GM04504 (cell line): ENCODE data around the gene PTBP1.

Source experiments
- DNase-seq: peaks from one replicate; pipeline ENCODE4 v3.0.0-alpha.2; 2012; ENCODE audit warnings: low read depth

The PTBP1 gene

GRCh38 chr19:797528-798414, 519 bp downstream of the PTBP1 start:
- DNase-seq = peak; percentile 79

GRCh38 chr19:798415-799075, 1.3 kb downstream of the PTBP1 start:
- DNase-seq = no peak

- DNase-seq = no peak
Measured at GRCh38 chr19:799076-799881, 2.0 kb downstream of the PTBP1 start.

GRCh38 chr19:800360-801029, 3.2 kb downstream of the PTBP1 start:
- no peak for DNase-seq

GRCh38 chr19:801030-801860, 4.0 kb downstream of the PTBP1 start:
- no peak for DNase-seq

GRCh38 chr19:801861-802497, 4.7 kb downstream of the PTBP1 start:
- no peak for DNase-seq

GRCh38 chr19:802498-803098, 5.3 kb downstream of the PTBP1 start:
- no peak for DNase-seq

GRCh38 chr19:803099-803561, 5.9 kb downstream of the PTBP1 start:
- no peak for DNase-seq

- no peak for DNase-seq
Measured at GRCh38 chr19:803686-804418, 6.6 kb downstream of the PTBP1 start.

- DNase-seq = no peak
Measured at GRCh38 chr19:804419-805165, 7.3 kb downstream of the PTBP1 start.

GRCh38 chr19:805166-805551, 7.9 kb downstream of the PTBP1 start:
- DNase-seq = no peak

GRCh38 chr19:805600-806550, 8.6 kb downstream of the PTBP1 start:
- DNase-seq = no peak

- no peak for DNase-seq
Measured at GRCh38 chr19:806815-807421, 9.7 kb downstream of the PTBP1 start.

GRCh38 chr19:807627-808422, 10.6 kb downstream of the PTBP1 start:
- no peak for DNase-seq

- DNase-seq = no peak
Measured at GRCh38 chr19:808423-808775, 11.1 kb downstream of the PTBP1 start.
